Skeletal muscle cell (primary cell): ENCODE data around the gene CEMIP2.
"Not testable (repeated sequence)": the region's sequence is repeated elsewhere in the genome, so short reads cannot be mapped to it uniquely, and the experiment has no call there.

Experiments used
- DNase-seq: peaks from one replicate; pipeline ENCODE4 v3.0.0-alpha.2; 2010; ENCODE audit warnings: low read depth
- H3K4me3 ChIP-seq: 2 replicates; pipeline ENCODE4 v1.5.1; 2011; ENCODE audit warnings: low read depth, mild to moderate bottlenecking, control low read depth, low read length, moderate library complexity

The CEMIP2 gene

GRCh38 chr9:71721855-71722254, 46.5 kb downstream of the CEMIP2 start:
- no peak for DNase-seq
- no peak overlapping the region for H3K4me3 ChIP-seq

- DNase-seq = peak; percentile 46
- no peak overlapping the region for H3K4me3 ChIP-seq
Observed at GRCh38 chr9:71719562-71719961, 48.8 kb downstream of the CEMIP2 start.

DNA sequence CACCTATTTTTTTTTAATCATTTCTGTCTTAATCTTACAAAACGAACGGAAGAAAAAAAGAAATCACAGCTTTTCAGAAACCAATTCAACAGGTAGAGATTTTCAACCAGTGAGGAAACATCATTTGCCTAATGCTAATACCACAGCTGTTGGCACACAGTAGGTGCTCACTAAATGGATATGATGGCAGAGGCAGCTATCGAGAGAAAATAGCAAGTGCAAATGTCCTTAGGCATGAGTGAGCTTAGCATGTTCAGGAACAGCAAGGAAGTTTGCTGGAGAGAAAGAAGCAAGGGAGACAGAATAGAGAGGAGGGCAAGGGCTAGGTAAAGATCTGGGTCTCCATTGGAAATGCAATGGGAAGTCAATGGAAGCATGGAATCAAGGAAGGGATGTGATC, 49.2 kb downstream of the CEMIP2 start:
- H3K4me3 ChIP-seq = no peak overlapping the region

GRCh38 chr9:71716138-71716909, 52.0 kb downstream of the CEMIP2 start:
- DNase-seq = no peak
- H3K4me3 ChIP-seq = no peak overlapping the region

More for the DNA sequence above, 49.2 kb downstream of the CEMIP2 start:
- no peak for DNase-seq

GRCh38 chr9:71710856-71711255, 57.5 kb downstream of the CEMIP2 start:
- H3K4me3 ChIP-seq = no peak overlapping the region
- DNase-seq = no peak

DNA sequence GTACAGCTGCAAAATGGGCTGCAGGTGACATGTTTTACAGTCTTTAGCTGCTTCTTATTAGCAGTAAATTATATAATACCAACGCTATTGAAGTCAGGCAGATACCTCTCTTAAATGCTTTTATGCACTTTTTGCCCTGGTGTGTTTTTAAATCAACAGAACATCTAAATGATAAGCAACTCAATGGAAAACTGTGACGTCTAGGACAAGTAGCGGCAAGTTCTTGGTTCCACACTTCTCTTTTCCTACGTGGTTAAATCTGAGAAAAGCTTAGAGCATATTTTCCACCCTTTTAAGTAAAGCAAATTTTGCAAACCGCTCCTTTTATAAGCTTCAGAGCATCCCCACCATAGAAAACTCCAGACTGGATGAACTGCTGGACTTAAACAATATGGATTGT, 58.1 kb downstream of the CEMIP2 start:
- no peak for DNase-seq
- no peak overlapping the region for H3K4me3 ChIP-seq

DNA sequence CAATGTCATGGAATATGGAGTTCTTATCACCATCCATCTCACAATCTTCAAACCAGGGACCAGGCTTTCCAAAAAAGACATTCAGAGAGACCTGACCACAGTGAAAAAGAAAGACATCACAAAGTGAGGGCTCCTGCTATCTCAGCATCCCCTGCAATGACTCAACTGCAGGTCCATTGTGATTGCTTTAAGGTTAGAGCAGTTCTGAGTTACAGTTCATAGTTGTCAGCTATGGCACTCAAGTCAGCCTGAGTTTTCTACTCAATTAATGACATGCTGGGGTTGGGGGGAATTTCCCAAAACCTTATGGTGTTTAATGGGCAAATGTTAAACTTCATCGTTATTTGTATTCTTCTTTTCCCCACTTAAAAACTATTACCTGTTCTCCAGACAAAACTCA, 58.9 kb downstream of the CEMIP2 start:
- no peak overlapping the region for H3K4me3 ChIP-seq
- no peak for DNase-seq

DNA sequence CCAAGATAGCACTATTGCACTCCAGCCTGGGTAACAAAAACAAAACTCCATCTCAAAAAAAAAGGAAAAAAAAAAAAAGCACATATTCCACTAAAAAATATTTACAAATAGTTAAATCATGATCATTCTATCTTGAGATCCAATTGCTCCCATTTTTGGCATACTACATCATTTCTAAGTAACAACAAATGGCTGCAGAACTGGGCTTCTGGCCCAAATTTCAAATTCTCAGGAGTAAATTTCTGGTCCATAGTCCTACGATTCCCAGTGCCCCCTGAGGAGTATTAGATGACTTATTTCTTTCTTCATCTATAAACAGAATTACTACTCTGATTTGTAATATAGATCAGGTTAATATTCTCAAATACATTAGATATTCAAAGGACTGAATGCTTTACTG, 62.1 kb downstream of the CEMIP2 start:
- no peak for DNase-seq
- H3K4me3 ChIP-seq = no peak overlapping the region

DNA sequence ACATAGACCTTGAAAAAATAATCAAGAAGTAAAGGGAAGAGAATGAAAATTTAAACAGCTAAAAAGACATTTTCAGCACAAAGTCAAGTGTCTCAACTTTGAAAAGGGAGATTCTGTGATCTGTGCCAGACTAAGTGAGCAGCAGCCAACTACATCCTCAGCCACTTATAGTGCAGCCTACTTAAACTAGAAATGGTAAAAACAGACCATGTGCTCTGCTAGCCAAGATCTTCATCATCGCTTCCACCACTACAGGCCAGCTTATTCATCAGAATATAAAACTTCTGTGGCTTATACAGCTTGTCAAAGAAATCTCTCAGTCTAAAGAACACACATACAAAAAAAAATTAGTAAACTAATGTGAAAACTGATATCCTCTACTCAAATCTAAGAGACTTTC, 63.5 kb downstream of the CEMIP2 start:
- no peak for DNase-seq
- no peak overlapping the region for H3K4me3 ChIP-seq

GRCh38 chr9:71703172-71703872, 65.0 kb downstream of the CEMIP2 start:
- no peak for DNase-seq
- no peak overlapping the region for H3K4me3 ChIP-seq

- DNase-seq = no peak
- H3K4me3 ChIP-seq = no peak overlapping the region
Observed at GRCh38 chr9:71697882-71698281, 70.4 kb downstream of the CEMIP2 start.

GRCh38 chr9:71694332-71694731, 74.0 kb downstream of the CEMIP2 start:
- no peak for DNase-seq
- no peak overlapping the region for H3K4me3 ChIP-seq

DNA sequence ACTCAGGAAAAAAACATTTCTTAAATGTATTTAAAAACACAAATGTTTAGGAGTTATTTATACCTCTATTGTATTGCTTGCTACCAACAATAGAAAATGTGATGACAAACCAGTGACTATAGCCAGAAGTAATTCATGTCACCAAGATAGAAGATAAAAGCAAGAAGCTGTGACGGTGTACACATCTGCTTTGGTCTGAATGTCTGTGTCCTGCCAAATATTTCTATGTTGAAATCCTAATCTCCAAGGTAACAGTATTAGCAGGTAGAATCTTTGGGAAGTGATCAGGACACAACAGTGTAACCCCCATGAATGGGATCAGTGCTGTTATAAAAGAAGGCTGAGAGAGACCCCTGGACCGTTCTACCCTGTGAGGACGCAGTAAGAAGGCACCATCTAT, 74.7 kb downstream of the CEMIP2 start:
- no peak overlapping the region for H3K4me3 ChIP-seq
- DNase-seq = no peak

DNA sequence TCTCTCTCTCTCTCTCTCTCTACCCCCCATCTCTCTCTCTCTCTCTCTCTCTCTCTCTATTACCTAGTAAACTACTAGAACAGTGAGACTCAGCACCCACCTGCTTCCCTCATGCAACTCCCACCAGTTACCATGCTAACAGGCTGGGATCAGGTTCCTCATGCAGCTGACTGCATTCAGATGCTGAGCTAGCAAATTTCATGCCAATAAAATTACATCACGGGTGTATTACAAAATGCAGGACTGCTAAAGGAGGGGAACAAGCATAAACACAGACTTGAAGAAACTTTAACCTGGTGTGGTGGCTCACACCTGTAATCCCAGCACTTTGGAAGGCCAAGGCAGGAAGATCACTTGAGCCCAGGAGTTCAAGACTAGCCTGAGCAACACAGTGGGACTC, 76.0 kb downstream of the CEMIP2 start:
- H3K4me3 ChIP-seq = no peak overlapping the region
- peak; percentile 32 for DNase-seq

DNA sequence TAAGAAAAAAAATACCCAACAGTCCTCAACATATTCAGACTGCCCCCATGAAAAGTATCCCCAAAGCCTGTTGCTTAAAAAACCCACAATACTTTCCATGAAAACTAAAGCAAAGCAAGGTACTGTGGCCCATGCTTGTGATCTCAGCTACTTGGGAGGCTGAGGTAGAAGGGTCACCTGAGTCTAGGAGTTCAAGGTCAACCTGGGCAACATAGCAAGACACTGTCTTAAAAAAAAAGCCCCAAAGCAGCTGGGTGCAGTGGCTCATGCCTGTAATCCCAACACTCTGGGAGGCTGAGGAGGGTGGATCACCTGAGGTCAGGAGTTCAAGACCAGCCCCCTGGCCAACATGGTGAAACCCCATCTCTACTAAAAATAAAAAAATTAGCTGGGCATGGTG, 76.7 kb downstream of the CEMIP2 start:
- H3K4me3 ChIP-seq, DNase-seq: not testable (repeated sequence)

DNA sequence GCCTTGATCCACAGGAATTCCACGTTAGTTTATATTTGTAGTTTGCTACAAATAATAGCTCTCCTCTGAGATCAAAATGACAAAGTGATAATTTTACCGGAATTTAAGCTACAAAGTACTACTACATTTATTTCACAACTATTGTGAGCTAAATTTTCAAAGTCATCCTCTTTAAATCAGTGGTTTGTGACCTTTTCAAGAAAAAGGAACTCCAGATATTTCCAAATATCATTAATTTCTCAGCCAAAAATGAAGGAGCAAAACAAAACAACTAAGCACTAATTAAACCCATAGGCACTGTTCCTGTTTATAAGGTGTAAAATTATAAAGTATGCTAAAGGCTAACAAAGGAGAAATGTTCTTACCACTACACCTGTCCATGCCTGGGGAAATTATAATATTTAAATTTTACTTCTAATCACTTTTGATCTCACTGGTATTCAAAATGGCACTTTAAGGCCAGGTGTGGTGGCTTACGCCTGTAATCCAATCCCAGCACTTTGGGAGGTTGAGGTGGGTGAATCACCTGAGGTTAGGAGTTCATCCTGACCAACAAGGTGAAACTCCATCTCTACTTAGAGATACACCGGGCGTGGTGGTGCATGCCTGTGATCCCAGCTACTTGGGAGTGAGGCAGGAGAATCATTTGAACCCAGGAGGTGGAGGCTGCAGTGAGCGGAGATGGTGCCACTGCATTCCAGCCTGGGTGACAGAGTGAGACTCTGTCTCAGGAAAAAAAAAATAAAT, 77.5 kb downstream of the CEMIP2 start:
- no peak overlapping the region for H3K4me3 ChIP-seq
- no peak for DNase-seq

- no peak overlapping the region for H3K4me3 ChIP-seq
- no peak for DNase-seq
Observed at GRCh38 chr9:71690063-71690688, 78.1 kb downstream of the CEMIP2 start.

- no peak for DNase-seq
Observed at GRCh38 chr9:71687676-71688075, 80.6 kb downstream of the CEMIP2 start.

DNA sequence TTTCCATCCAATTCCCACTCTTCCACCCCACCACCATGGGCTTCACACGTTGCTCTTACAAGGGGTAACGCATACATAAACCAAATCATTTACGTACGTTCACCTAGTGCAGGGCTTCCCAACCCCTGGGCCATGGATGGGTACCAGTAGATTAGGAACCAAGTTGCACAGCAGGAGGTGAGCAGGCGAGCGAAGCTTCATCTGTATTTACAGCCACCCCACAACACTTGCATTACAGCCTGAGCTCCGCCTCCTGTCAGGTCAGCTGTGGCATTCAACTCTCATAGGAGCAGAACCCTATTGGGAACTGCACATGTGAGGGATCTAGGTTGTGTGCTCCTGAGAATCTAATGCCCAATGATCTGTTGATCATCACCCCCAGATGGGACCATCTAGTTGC, 82.3 kb downstream of the CEMIP2 start:
- no peak overlapping the region for H3K4me3 ChIP-seq
- DNase-seq = no peak

More at GRCh38 chr9:71687676-71688075, 80.6 kb downstream of the CEMIP2 start:
- no peak overlapping the region for H3K4me3 ChIP-seq

DNA sequence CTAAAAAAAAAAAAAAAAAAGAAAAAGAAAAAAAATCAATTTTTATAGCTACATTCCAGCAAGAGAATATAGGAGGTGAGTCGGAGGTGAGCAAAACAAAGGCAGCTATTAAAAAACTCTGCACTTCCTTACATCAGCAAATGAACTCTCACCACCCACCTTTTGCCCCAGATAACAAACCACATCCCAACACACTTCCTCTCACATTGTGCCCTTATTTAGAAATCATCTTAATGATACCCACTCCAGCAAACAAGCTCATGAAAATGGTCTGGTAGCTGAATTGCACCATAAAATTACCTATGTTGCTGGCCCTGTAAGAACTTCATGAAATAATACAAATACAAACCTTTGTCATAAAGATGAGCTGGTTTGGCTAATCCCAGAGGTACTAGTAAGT, 82.9 kb downstream of the CEMIP2 start:
- no peak overlapping the region for H3K4me3 ChIP-seq
- DNase-seq = no peak
